NCI-H1436 (cell line): Measurements from ENCODE around the gene BBOX1.
A peak's percentile ranks its signal among the peaks of the same experiment; 100 is the strongest.
"Not testable (repeated sequence)": the region's sequence is repeated elsewhere in the genome, so short reads cannot be mapped to it uniquely, and the experiment has no call there.

ENCODE experiments used
- DNase-seq: peaks from one replicate; lab custom pipeline; 2025; lab: John Stamatoyannopoulos, UW

BBOX1 gene

DNA sequence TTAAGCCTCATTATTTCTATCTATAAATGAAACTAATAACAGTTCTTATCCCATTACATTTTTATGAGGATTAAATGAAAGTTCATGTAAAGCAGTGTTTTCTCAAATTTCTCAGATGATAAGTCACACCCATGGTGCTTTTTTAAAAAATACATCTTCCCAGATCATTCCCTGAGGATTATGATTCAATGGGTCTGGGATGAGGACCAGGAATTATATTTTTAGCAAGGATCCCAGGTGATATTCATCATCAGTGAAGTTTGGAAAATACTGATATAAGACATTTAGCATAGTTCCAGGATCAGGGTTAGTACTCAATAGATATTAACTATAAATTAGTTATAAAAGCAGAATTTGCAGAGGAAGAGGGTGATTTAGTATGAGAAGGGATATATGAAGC, 89.1 kb downstream of the BBOX1 start:
- DNase-seq, result no peak

DNA sequence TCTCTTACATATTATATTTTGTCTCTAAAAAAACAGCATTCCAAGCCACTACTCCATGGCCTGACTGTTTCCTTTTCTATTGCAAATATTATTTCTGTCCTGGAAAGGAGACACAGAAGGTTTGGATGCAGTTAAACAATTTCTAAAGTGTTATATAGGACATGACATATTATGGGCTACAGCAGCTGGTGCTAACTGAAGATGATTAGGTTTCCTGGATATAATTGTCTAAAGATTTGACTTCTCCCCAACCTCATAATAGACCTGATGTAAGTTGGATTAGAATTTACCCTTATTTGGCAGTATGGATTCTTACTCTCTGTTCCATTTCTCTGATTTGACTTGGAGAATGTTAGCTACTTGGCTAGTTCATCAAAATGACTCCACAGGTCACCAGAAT, 90.2 kb downstream of the BBOX1 start:
- DNase-seq, result no peak

GRCh38 chr11:27135924-27136329, 95.3 kb downstream of the BBOX1 start:
- DNase-seq, result not testable (repeated sequence)

DNA sequence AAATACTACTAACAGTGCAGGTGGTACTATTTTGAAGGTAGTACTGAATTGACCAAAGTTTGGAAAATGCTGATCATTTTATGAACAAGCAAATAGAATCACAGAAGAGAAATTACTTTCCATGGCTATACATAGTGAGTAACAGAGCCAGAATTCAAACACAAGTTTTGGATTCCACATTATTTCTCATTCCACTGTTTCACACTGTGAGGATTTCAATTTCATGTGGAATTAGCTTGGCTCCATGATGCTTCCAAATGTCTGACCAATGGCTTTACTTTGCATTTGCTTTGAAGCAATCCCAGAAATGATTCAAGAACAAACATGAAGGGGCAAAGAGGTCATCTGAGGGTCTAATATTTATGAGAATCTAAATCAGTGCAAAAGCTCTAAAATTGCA, 98.1 kb downstream of the BBOX1 start:
- no peak for DNase-seq

DNA sequence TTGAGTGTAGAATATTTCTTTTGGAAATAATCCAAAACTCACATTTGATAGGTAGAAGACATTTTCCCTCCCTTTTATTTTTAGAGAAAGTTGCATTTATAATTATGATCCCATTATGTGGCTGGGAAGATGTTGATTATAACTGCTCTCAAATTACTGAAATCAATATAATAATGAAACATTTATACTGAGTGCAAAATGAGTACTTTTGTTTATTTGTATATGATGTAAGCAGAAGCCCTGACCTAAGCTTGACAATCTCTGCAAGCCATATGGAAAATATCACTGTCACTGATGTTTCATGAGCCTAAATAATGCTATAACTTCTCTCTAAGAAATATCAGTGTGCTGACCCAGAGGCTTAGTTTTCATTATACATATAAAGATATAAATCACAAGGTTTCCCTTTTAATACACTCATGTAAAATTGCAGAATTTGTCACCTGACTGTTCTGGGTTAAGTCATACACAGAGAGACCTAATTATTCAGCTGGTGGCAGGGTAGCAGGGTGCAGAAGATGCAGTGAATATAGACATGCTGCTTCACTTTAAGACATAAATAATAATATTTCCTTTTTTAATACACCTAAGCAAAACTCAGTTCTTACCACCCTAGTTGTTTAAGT, 99.2 kb downstream of the BBOX1 start:
- DNase-seq, result no peak

GRCh38 chr11:27141576-27141975, 101.0 kb downstream of the BBOX1 start:
- no peak for DNase-seq

GRCh38 chr11:27147916-27148315, 107.3 kb downstream of the BBOX1 start:
- DNase-seq, result no peak

GRCh38 chr11:27148506-27148905, 107.9 kb downstream of the BBOX1 start:
- DNase-seq, result no peak

- no peak for DNase-seq
Observed at GRCh38 chr11:27150098-27150497, 109.5 kb downstream of the BBOX1 start.

GRCh38 chr11:27153136-27153535, 112.5 kb downstream of the BBOX1 start:
- DNase-seq, result no peak

- peak; percentile 30 for DNase-seq
Observed at GRCh38 chr11:27158456-27159334, 118.1 kb downstream of the BBOX1 start.

- DNase-seq, result no peak
Observed at GRCh38 chr11:27159335-27159679, 118.7 kb downstream of the BBOX1 start.

DNA sequence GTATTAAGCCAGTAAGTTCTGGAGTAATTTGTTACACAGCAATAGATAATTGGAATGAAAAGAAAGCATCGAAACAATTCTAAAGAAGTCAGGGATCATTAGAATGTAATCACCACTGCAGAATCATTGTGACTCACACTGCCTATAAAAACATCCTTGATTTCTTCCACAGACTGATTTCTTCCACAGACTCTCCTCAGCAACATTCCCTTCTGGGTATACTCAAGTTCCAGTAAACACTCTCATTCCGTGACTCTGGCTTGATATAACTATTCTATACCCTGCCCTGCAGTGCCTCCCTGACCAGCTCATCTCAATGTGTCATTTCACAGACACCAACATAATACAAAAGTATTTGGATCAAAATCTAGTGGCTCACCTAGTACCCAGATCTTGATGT, 120.5 kb downstream of the BBOX1 start:
- no peak for DNase-seq

GRCh38 chr11:27162237-27162636, 121.6 kb downstream of the BBOX1 start:
- DNase-seq, result no peak

DNA sequence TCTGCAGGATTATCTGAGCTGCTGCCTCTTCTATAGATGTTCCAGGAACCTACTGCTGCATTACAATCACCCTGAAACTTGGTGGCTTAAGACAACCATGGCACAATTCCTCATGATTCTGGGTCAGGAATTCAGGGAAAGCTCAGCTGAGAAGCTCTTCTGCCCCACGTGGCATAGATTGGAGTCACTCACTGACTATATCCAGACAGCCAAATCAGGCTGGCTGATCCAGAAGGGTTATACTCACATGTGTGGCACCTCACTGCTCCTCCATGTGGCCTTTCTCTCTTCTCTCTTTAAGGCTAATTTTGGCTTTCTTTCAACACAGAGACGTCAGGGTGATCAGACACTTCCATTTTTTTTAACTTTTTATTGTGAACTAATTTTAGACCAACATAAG, 125.5 kb downstream of the BBOX1 start:
- no peak for DNase-seq

GRCh38 chr11:27171376-27171958, 130.9 kb downstream of the BBOX1 start:
- no peak for DNase-seq

DNA sequence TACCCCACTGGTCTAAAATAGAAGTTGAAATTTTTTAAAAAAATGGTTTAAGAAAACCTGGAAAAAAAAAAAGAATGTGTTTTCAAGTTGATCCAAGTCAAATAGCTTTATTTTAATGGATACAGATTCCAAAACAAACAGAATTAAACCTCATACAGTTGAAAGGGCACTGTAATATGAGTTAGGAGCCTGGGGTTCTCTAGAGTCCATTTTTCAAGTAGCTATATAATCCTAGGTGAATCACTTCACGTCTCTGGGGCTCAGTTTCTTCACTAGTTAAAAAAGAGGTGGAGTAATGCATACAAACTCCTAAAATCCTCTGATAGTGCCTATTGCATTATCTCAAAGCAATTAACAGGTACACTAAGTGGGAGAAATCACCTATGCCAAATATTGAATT, 132.9 kb downstream of the BBOX1 start:
- DNase-seq, result no peak

GRCh38 chr11:27174021-27174420, 133.4 kb downstream of the BBOX1 start:
- DNase-seq, result no peak

GRCh38 chr11:27174672-27175210, 134.1 kb downstream of the BBOX1 start:
- no peak for DNase-seq

- DNase-seq, result not testable (repeated sequence)
Observed at GRCh38 chr11:27175562-27175961, 134.9 kb downstream of the BBOX1 start.
